GM10847 (cell line): ENCODE results near the gene GOLGA6C.
"Not testable (repeated sequence)": the region's sequence is repeated elsewhere in the genome, so short reads cannot be mapped to it uniquely, and the experiment has no call there.

ENCODE experiments used
- POLR2A ChIP-seq: IDR thresholded peaks from 2 replicates; pipeline ENCODE4 v1.6.1; 2011; ENCODE audit not compliant: insufficient read length; ENCODE audit errors: extremely low read depth

The GOLGA6C gene

DNA sequence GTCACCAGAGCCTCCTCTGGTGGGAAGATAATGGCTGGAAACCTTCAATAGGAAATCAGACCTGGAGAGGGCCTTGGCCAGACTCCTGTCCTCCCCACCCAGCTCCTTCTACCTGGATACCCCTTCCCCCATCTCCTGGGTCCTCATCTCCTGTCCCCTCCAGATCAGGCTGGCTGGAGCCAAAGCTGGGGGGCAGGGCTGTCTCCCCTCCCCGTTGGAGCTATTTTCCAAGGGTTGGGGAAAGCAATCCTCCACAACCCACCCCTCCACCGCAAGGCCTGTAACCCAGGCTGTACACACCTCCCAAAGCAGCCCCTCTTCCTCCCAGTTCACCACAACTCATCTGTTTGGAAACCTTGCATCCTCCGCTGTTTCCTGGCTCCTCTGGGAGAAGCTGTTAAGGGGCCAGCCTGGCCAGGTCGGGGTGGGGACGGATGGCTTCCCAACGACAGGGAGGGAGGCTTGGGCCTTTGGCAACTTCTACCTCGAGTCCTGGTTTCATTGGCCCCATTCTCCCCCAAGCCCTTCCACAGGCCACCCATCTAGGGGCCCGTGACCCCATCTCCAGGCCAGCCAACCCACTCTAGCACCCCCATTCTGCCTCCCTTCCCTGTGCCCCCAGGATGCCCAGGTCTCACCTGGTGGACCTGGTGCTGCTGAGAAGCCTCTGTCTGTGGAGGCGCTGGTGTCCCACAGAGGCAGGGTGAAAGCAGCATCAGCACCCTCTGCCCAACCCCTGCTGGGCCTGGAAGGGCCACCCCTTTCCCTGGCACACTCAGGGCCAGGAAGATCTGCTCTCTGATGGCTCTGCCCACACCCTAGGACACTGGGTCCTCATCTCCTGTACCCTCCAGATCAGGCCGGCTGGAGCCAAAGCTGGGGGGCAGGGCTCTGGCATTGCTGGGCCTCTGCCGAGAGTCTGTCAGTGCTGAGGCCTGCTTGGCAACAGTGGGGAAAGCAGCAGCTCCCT, 22.1 kb upstream of the GOLGA6C start:
- TF ChIP-seq POLR2A = no peak

GRCh38 chr15:75237316-75237982, 20.7 kb upstream of the GOLGA6C start:
- TF ChIP-seq POLR2A = no peak

- TF ChIP-seq POLR2A = no peak
Observed at GRCh38 chr15:75238150-75238549, 20.0 kb upstream of the GOLGA6C start.

GRCh38 chr15:75249726-75250125, 8.4 kb upstream of the GOLGA6C start:
- TF ChIP-seq POLR2A = no peak

GRCh38 chr15:75282572-75282971, 24.4 kb downstream of the GOLGA6C start, which contains the start of gene GOLGA6D:
Gene GOLGA6D (plus strand): TSS chr15:75282835. CDS start chr15:75282876, 41 bp downstream.
- TF ChIP-seq POLR2A = not testable (repeated sequence)

GRCh38 chr15:75302318-75302717, 44.2 kb downstream of the GOLGA6C start:
- TF ChIP-seq POLR2A = no peak

GRCh38 chr15:75306188-75306587, 48.1 kb downstream of the GOLGA6C start:
- no peak for TF ChIP-seq POLR2A

- TF ChIP-seq POLR2A = no peak
Observed at GRCh38 chr15:75307778-75308390, 49.8 kb downstream of the GOLGA6C start.

DNA sequence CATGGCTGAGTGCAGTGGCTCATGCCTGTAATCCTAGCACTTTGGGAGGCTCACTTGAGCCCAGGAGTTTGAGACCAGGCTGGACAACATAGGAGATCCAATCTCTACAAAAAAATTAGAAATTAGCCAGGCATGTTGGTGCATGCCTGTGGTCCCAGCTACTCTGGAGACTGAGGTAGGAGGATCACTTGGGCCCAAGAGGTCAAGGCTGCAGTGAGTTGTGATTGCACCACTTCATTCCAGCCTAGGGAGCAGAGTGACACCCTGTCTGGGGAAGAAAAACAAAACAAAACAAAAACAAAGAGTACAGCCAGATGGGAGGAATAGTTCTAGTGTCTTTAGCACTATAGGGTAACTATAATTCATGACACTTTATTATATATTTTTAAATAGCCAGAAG, 51.6 kb downstream of the GOLGA6C start:
- TF ChIP-seq POLR2A = no peak

- no peak for TF ChIP-seq POLR2A
Observed at GRCh38 chr15:75313116-75313845, 55.1 kb downstream of the GOLGA6C start.

DNA sequence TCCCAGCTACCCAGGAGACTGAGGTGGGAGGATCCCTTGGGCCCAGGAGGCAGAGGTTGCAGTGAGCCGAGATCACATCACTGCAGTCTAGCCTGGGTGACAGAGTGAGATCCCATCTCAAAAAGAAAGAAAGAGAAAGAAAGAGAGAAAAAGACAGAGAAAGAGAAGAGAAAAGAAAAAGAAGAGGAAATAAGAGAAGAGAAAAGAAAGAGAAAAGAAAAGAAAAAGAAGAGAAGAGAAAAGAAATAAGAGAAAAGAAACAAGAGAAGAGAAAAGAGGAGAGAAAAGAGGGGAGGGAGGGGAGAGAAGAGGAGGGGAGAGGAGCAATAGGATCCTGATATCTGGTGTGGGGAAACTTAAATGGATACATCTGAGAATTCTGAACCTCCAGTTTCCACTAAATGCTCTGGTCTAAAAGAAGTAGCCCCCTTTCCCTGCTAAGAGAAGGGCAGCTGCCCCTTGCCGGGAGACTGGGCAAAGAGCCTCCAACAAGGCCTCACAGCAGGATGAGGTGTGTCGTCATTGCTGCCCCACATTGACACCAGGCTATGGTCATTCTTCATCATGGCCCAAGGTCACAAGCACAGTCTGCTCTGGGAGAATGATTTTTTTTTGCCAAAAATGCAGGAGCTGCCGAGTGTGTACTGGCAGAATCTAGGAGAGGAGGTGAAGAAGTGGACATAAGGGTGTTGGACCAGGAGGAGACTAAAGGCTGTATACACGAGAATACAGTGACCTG, 56.6 kb downstream of the GOLGA6C start:
- no peak for TF ChIP-seq POLR2A
